HEK293 (cell line): Measurements from ENCODE around the gene MYO1B.
A peak's percentile ranks its signal among the peaks of the same experiment; 100 is the strongest.

Experiments
- CTCF ChIA-PET: fragments of 350-600 bp; formaldehyde crosslinking; extraction: SDS; loops from one replicate; lab custom pipeline; 2021; ENCODE audit warnings: antibody characterized with exemption; lab: Yijun Ruan, JAX
- POLR2A ChIA-PET: fragments of 300-600 bp; formaldehyde crosslinking; extraction: SDS; loops from one replicate; lab custom pipeline; 2020; ENCODE audit warnings: antibody characterized with exemption, inconsistent platforms; lab: Yijun Ruan, JAX
- H3K27ac ChIP-seq: fragments of 200-500 bp; sonication (Bioruptor generic); 2 replicates; pipeline ENCODE4 v1.5.1; 2014; ENCODE audit warnings: low read depth, low read length, control low read depth, inconsistent platforms; ENCODE audit errors: extremely low read depth
- H3K36me3 ChIP-seq, 2 experiments: fragments of 200-500 bp in 1 of 2; sonication (Bioruptor generic) in 1 of 2; 1 replicate in 1 of 2; 2 replicates in 1 of 2; pipeline ENCODE4 v1.5.1; 2014 to 2017; ENCODE audit warnings: inconsistent platforms in 2 of 2, low read length in 2 of 2; ENCODE audit not compliant: control insufficient read depth in 2 of 2, insufficient read depth in 1 of 2
- H3K4me1 ChIP-seq: fragments of 200-500 bp; sonication (Bioruptor generic); 2 replicates; pipeline ENCODE4 v1.5.1; 2014; ENCODE audit warnings: mild to moderate bottlenecking, low read length, inconsistent platforms; ENCODE audit not compliant: control insufficient read depth, insufficient read depth
- H3K4me3 ChIP-seq: 2 replicates; pipeline ENCODE4 v1.5.1; 2011; ENCODE audit warnings: low read depth, mild to moderate bottlenecking, control low read depth, low read length, moderate library complexity
- H3K9me3 ChIP-seq: fragments of 200-500 bp; sonication (Bioruptor generic); 2 replicates; pipeline ENCODE4 v1.5.1; 2014; ENCODE audit warnings: low read depth, low read length, inconsistent platforms; ENCODE audit not compliant: control insufficient read depth, insufficient read depth
- GLIS1 ChIP-seq: fragments of 450-650 bp; formaldehyde crosslinking; IDR thresholded peaks from 2 replicates; pipeline ENCODE4 v1.5.1; 2016; ENCODE audit warnings: missing biosample characterization, missing genetic modification characterization
- HOXC10 ChIP-seq: sonication (generic); formaldehyde crosslinking; IDR thresholded peaks from 2 replicates; pipeline ENCODE4 v1.8.1; 2023; ENCODE audit warnings: mild to moderate bottlenecking, missing genetic modification reagents
- KLF1 ChIP-seq: fragments of 450-650 bp; formaldehyde crosslinking; IDR thresholded peaks from 2 replicates; pipeline ENCODE4 v1.5.1; 2016; ENCODE audit warnings: missing biosample characterization, missing genetic modification characterization
- YY1 ChIP-seq: fragments of 450-650 bp; formaldehyde crosslinking; IDR thresholded peaks from 2 replicates; pipeline ENCODE4 v1.5.1; 2018; ENCODE audit warnings: missing biosample characterization, missing genetic modification characterization
- ZBTB11 ChIP-seq: fragments of 450-650 bp; formaldehyde crosslinking; conservative IDR thresholded peaks from 2 replicates; pipeline ENCODE4 v1.5.1; 2016; ENCODE audit warnings: low read depth, missing biosample characterization, missing genetic modification characterization
- ZBTB44 ChIP-seq: fragments of 450-650 bp; IDR thresholded peaks from 2 replicates; pipeline ENCODE4 v1.5.1; 2018; ENCODE audit warnings: missing biosample characterization, mild to moderate bottlenecking, missing genetic modification characterization
- ZFP41 ChIP-seq: fragments of 450-650 bp; formaldehyde crosslinking; IDR thresholded peaks from 2 replicates; pipeline ENCODE4 v1.5.1; 2016; ENCODE audit warnings: missing biosample characterization, missing genetic modification characterization, borderline replicate concordance
- ZNF175 ChIP-seq: fragments of 450-650 bp; formaldehyde crosslinking; IDR thresholded peaks from 2 replicates; pipeline ENCODE4 v1.5.1; 2016; ENCODE audit warnings: missing biosample characterization, missing genetic modification characterization
- ZNF184 ChIP-seq: fragments of 450-650 bp; IDR thresholded peaks from 2 replicates; pipeline ENCODE4 v1.5.1; 2018; ENCODE audit warnings: missing biosample characterization, mild to moderate bottlenecking, missing genetic modification characterization
- ZNF19 ChIP-seq: fragments of 450-650 bp; formaldehyde crosslinking; IDR thresholded peaks from 2 replicates; pipeline ENCODE4; 2016; ENCODE audit warnings: missing biosample characterization, missing genetic modification characterization, low read depth
- ZNF24 ChIP-seq: fragments of 450-650 bp; formaldehyde crosslinking; IDR thresholded peaks from 2 replicates; pipeline ENCODE4 v1.5.1; 2016; ENCODE audit warnings: missing biosample characterization, missing genetic modification characterization
- ZNF341 ChIP-seq: fragments of 450-650 bp; formaldehyde crosslinking; IDR thresholded peaks from 2 replicates; pipeline ENCODE4; 2016; ENCODE audit warnings: low read depth, missing biosample characterization, missing genetic modification characterization
- ZNF48 ChIP-seq: fragments of 450-650 bp; formaldehyde crosslinking; IDR thresholded peaks from 2 replicates; pipeline ENCODE4 v1.5.1; 2016; ENCODE audit warnings: missing biosample characterization, missing genetic modification characterization
- ZNF549 ChIP-seq: fragments of 450-650 bp; IDR thresholded peaks from 2 replicates; pipeline ENCODE4 v1.5.1; 2018; ENCODE audit warnings: missing biosample characterization, missing genetic modification characterization, mild to moderate bottlenecking, inconsistent platforms, moderate library complexity
- ZNF670 ChIP-seq: fragments of 450-650 bp; formaldehyde crosslinking; IDR thresholded peaks from 2 replicates; pipeline ENCODE4 v1.5.1; 2016; ENCODE audit warnings: missing biosample characterization, missing genetic modification characterization, low read depth
- ZNF791 ChIP-seq: fragments of 450-650 bp; formaldehyde crosslinking; IDR thresholded peaks from 2 replicates; pipeline ENCODE4 v1.5.1; 2016; ENCODE audit warnings: missing biosample characterization, missing genetic modification characterization
- TF ChIP-seq, protein P1 (sequence below): fragments of 450-650 bp; formaldehyde crosslinking; IDR thresholded peaks from 2 replicates; pipeline ENCODE4 v1.5.1; 2016; ENCODE audit warnings: missing biosample characterization, missing genetic modification characterization, borderline replicate concordance

Gene MYO1B

DNA sequence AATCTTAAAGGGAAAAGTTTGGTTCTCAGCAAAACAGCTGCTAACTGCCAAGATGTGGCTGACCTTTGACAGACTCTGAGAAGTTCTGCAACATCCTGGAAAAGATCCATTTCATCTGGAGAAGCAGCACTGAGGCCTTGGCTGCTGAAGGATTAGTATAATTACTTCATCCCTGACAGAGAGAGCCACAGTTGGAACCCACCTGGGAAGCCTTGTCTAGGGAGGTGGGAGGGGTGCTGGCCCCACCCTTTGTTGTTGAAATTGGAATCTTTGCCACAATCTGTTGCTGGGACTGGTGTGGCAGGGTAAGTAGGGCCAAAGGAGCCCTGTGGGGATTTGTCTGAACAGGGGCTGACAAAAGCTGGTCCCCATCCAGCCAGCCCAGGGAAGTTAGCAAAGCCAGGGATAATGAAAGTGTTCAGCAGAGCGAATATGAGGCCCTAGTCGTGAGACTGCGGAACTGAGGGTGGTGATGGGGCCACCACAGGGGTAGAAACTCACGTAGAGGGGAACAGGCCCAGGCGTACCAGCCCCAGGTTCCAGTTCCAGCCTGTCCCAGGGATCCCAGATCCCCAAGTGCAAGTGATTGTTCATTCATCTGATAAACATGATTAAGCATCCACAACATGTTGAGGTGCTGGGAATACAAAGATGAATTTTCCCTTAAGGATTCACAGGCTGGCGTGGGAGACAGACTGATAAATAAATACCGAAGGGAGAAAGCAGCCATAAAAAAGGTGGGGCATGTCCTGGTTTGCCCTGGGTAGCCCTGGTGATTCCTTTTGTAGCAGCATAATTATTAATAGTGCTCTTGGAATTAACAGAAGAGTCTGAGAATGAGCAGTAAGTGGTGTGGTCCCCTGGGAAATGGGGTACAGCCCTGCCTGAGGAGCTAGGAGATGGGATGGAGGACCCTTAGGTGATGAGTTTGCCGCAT, 60.0 kb downstream of the MYO1B start:
- ChIA-PET POLR2A (no interaction called here), CTCF (no interaction called here)
- H3K4me1 ChIP-seq: peaks cover 5% of the 10 kb centered on the region; the same call in 1 of the 2 replicates
- no peak for TF ChIP-seq GLIS1 (tag by site-specific recombination)
- TF ChIP-seq ZBTB11 (tag by site-specific recombination): no peak
- no peak for TF ChIP-seq ZNF175 (tag by site-specific recombination)
- 0 out of 2 replicates have a peak, but pooled peaks have one; percentile 16 for TF ChIP-seq KLF1 (tag by site-specific recombination)
- no peak for TF ChIP-seq ZBTB44 (tag by site-specific recombination)
- no peak for TF ChIP-seq ZNF549 (tag by site-specific recombination)
- TF ChIP-seq ZFP41 (tag by site-specific recombination): no peak
- TF ChIP-seq ZNF670 (tag by site-specific recombination): no peak
- no peaks in the 10 kb centered on the region for H3K36me3 ChIP-seq
- H3K27ac ChIP-seq: no peak overlapping the region
- no peak overlapping the region for H3K4me3 ChIP-seq
- H3K9me3 ChIP-seq: no peaks in the 10 kb centered on the region

- CTCF ChIA-PET: interaction anchor here (0.6 to 1.2 kb wide), 2 partner anchors 8 to 134 kb away, joined by 4 to 5 read pairs; no protein-coding TSS in a partner anchor
- TF ChIP-seq, protein P1, sequence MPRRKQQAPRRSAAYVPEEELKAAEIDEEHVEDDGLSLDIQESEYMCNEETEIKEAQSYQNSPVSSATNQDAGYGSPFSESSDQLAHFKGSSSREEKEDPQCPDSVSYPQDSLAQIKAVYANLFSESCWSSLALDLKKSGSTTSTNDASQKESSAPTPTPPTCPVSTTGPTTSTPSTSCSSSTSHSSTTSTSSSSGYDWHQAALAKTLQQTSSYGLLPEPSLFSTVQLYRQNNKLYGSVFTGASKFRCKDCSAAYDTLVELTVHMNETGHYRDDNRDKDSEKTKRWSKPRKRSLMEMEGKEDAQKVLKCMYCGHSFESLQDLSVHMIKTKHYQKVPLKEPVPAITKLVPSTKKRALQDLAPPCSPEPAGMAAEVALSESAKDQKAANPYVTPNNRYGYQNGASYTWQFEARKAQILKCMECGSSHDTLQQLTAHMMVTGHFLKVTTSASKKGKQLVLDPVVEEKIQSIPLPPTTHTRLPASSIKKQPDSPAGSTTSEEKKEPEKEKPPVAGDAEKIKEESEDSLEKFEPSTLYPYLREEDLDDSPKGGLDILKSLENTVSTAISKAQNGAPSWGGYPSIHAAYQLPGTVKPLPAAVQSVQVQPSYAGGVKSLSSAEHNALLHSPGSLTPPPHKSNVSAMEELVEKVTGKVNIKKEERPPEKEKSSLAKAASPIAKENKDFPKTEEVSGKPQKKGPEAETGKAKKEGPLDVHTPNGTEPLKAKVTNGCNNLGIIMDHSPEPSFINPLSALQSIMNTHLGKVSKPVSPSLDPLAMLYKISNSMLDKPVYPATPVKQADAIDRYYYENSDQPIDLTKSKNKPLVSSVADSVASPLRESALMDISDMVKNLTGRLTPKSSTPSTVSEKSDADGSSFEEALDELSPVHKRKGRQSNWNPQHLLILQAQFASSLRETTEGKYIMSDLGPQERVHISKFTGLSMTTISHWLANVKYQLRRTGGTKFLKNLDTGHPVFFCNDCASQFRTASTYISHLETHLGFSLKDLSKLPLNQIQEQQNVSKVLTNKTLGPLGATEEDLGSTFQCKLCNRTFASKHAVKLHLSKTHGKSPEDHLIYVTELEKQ: no peak
- TF ChIP-seq ZNF341 (tag by site-specific recombination) (no peak), ZNF48 (tag by site-specific recombination) (no peak), ZNF791 (tag by site-specific recombination) (no peak), YY1 (tag by site-specific recombination) (no peak), ZNF184 (tag by site-specific recombination) (no peak), ZNF19 (no peak), HOXC10 (CRISPR knock-in tag) (no peak), ZFP41 (tag by site-specific recombination) (no peak), ZNF24 (tag by site-specific recombination) (no peak)
- POLR2A ChIA-PET: no interaction called here
- Histone ChIP-seq H3K4me3 (no peak overlapping the region), H3K36me3 (no peaks in the 10 kb centered on the region), H3K27ac (no peak overlapping the region), H3K4me1 (peaks cover 5% of the 10 kb centered on the region; the same call in 1 of the 2 replicates), H3K9me3 (no peaks in the 10 kb centered on the region)
Measured at GRCh38 chr2:191308026-191308425, 62.8 kb downstream of the MYO1B start.
